Measurements from ENCODE around the gene HOXA10.

DNA sequence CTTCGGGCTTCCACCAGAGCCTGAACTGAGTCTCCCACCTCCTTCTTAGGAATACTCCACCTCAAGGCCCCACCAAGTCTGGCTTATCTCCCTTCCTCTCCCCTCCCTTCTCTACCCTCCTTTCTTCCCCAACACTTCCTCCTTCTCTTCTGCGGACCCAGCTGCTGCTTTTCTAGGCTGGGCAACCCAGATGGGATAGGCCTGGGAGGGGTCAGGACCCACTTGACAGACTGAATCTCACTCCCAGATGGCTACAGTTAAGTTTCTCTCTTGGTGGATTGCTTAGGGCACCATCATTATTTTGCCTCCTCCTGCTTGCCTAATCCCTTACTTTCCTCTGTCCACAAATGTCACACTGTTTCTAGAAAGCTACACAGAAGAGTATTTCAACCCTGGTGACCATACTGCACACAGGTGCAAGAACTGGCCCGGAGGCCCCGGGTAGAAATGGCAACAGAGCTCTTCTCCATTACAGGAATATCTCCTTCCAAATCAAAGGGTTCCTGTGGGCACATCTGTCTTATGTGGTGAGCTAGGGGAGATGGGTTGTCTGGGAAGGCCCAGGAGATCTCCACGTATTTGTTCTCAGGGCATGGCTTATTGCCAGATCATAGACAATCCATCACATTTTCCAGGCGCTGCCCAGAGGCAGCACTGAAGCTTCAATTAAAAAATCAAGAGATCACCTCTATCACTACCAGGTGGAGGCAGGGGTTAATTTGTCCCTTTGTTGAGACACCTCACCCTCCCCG lies 16.1 kb upstream of the HOXA10 start:
- TF ChIP-seq, protein P1, sequence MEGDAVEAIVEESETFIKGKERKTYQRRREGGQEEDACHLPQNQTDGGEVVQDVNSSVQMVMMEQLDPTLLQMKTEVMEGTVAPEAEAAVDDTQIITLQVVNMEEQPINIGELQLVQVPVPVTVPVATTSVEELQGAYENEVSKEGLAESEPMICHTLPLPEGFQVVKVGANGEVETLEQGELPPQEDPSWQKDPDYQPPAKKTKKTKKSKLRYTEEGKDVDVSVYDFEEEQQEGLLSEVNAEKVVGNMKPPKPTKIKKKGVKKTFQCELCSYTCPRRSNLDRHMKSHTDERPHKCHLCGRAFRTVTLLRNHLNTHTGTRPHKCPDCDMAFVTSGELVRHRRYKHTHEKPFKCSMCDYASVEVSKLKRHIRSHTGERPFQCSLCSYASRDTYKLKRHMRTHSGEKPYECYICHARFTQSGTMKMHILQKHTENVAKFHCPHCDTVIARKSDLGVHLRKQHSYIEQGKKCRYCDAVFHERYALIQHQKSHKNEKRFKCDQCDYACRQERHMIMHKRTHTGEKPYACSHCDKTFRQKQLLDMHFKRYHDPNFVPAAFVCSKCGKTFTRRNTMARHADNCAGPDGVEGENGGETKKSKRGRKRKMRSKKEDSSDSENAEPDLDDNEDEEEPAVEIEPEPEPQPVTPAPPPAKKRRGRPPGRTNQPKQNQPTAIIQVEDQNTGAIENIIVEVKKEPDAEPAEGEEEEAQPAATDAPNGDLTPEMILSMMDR (conservative IDR thresholded peaks at IDR 0.05; ENCODE audit: low read depth, low read length): no peak
- TF ChIP-seq EZH2 (IDR thresholded peaks at IDR 0.05; ENCODE audit: borderline replicate concordance, low read depth, low read length, poor library complexity, severe bottlenecking): no peak
